HG03521 (cell line): Measurements from ENCODE around the gene TLCD3A.
"Not testable (repeated sequence)": the region's sequence is repeated elsewhere in the genome, so short reads cannot be mapped to it uniquely, and the experiment has no call there.

Source experiments
- ATAC-seq: cut with Tn5 transposase; IDR thresholded peaks from one replicate; pipeline ENCODE4 v1.9.1; 2021; ENCODE audit warnings: mild to moderate bottlenecking, moderate library complexity; ENCODE audit not compliant: unreplicated experiment

The TLCD3A gene

DNA sequence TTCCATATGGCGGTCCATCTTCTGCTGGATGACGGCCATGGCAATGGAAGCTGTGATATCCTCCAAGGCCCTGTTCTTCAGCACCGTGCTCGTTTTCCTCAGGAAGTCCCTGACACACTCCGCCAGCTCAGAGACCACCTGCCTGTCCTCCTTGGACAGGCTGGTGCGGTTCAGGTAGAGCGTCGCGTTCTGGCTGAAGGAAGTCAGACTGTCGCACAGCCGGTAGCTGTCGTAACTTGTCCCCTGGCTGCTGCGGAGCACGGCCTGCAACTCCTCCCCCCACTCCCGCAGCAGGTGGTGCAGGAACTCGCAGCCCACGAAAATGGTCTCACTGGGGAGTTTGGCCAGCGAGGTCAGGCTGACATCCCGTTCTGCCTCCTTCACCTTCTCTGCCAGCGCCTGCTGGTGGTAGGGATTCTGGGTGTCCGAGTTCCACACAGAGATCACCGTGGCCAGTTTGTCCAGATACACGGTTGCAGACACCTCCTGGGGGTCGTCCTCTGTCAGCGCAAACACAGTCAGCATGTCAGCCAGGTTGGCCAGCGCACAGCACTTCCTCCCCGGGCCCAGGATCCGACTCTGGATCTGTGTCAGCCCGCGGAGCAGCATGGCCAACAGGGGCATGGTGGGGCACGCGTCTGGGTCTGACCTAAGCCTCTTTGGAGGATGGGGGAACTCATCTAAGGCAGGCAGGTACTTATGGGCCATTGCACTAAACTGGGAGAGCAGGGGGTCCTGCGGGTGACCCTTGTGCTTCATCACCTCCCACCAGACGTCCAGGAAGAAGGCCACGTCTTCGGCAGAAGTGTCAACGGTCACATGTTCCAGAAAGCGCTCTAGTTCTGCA lies 14.6 kb downstream of the TLCD3A start:
- no peak for ATAC-seq

DNA sequence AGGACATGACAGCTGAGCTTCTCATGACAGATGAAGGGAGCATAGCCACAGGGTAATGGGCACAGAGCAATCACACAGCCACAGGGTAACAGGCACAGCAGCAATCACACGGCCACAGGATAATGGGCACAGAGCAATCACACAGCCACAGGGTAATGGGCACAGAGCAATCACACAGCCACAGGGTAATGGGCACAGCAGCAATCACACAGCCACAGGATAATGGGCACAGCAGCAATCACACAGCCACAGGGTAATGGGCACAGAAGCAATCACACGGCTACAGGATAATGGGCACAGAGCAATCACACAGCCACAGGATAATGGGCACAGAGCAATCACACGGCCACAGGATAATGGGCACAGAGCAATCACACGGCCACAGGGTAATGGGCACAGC lies 16.2 kb downstream of the TLCD3A start:
- not testable (repeated sequence) for ATAC-seq

DNA sequence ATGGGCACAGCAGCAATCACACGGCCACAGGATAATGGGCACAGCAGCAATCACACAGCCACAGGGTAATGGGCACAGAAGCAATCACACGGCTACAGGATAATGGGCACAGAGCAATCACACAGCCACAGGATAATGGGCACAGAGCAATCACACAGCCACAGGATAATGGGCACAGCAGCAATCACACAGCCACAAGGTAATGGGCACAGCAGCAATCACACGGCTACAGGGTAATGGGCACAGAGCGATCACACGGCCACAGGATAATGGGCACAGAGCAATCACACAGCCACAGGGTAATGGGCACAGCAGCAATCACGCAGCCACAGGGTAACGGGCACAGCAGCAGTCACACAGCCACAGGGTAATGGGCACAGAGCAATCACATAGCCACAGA lies 17.0 kb downstream of the TLCD3A start:
- not testable (repeated sequence) for ATAC-seq

GRCh38 chr17:750431-751037 lies 18.1 kb downstream of the TLCD3A start:
- no peak for ATAC-seq

GRCh38 chr17:751269-752001 lies 19.0 kb downstream of the TLCD3A start:
- peak; percentile 15 for ATAC-seq

- ATAC-seq, result peak; percentile 85
Measured at GRCh38 chr17:752002-752619, 19.7 kb downstream of the TLCD3A start, which contains the start of gene GEMIN4. GEMIN4 (minus strand) TSS chr17:752264; CDS start chr17:752142, 122 bp downstream.

GRCh38 chr17:752620-753219 lies 20.3 kb downstream of the TLCD3A start:
- ATAC-seq, result peak; percentile 1

- no peak for ATAC-seq
Measured at GRCh38 chr17:753418-753817, 21.0 kb downstream of the TLCD3A start.

- not testable (repeated sequence) for ATAC-seq
Measured at GRCh38 chr17:755319-755961, 23.0 kb downstream of the TLCD3A start.

GRCh38 chr17:756010-756567 lies 23.7 kb downstream of the TLCD3A start:
- not testable (repeated sequence) for ATAC-seq

DNA sequence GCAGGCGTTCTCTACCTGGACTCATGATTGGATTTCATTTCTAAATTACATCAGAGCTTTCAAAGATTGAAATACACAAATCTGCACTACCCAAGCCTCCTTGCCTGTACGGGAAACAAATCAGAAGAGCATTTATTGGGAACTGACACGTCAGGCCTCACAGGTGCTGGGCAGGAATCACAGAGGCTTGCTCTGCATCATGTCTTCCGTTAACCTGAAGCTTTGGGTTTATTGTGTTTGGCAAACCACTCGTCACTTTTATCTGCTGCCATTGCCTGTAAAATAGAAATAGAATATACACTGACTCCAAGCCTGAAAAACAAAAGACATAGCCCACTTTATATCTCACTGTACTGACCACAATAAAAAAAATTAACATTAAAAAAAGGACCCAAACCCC lies 27.6 kb downstream of the TLCD3A start:
- no peak for ATAC-seq

DNA sequence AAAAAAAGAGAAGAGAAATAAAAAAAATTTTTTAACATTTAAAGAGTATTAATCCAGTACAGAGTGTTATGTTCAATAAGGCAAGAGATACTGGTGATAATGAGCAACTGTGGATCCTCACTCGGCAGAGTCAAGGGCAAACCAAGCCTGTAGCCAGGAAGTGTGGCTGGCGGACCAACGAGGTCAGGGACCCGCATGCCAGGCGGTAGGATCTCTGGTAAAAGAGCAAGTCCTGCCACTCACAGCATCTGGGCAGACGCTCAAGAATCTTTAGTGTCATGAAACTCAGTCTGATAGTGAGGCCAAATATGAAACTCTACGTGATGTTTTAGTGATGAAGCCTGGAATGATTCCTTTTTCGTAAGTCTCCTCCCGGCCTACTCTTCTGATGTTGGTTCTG lies 28.0 kb downstream of the TLCD3A start:
- no peak for ATAC-seq

DNA sequence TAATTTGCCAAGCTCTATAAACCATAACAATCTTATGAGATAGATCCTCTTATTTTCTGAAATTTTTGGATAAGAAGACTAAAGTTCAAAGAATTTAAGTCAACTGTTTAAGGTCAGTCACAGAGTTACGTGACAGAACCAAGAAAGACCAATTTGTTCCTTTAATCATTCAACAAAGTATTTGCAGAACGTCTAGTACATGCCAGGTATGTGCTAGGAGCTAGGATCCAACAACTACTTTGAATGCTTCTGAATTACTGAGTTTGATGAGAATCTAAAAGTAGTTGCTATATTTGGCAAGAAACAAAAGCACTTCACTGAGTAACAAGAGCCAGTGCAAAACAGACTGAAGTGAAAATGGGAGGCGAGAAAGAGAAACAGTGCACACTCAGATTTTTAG lies 34.7 kb downstream of the TLCD3A start:
- no peak for ATAC-seq

- no peak for ATAC-seq
Measured at GRCh38 chr17:773016-773415, 40.6 kb downstream of the TLCD3A start.

DNA sequence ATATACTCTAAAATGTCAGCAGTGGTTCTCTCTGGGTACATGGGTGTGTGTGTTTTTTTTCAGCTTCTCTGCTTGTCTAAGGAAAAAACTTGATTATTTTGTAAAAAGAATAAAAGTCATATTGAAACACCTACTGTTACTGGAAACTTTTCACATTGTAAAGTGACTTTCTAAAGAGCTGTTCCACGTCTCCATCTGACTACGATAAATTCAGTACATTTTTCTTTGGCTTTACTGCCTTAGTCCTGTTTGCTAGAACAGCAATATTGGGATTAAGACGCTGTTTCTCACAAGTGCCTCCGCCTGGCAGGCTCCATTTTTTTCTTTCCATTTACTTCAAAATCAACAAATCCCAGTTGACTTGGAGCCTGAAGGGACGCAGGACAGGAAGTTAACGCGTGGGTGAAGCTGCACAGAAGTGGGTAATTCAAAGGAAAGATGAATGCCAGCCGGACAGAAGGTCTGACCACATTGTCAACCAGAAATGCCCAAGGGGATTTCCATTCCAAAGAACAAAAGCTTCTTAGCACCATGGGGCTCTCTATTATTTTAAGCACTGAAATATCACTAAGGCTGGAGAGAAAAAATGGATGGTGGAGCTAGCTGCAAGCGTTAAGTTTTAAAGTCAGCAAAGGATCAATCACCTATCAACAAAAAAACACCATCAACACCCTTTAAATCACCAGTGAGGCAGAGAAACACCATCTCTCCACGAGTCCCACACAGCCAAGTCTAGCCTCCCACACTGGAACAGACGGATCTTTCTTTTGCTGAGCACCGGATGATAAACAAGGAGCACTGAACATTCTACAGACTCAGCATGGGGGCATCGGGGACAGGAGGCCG lies 41.3 kb downstream of the TLCD3A start:
- no peak for ATAC-seq

- ATAC-seq, result no peak
Measured at GRCh38 chr17:774313-774584, 41.9 kb downstream of the TLCD3A start.

GRCh38 chr17:778096-778495 lies 45.7 kb downstream of the TLCD3A start:
- ATAC-seq, result no peak

DNA sequence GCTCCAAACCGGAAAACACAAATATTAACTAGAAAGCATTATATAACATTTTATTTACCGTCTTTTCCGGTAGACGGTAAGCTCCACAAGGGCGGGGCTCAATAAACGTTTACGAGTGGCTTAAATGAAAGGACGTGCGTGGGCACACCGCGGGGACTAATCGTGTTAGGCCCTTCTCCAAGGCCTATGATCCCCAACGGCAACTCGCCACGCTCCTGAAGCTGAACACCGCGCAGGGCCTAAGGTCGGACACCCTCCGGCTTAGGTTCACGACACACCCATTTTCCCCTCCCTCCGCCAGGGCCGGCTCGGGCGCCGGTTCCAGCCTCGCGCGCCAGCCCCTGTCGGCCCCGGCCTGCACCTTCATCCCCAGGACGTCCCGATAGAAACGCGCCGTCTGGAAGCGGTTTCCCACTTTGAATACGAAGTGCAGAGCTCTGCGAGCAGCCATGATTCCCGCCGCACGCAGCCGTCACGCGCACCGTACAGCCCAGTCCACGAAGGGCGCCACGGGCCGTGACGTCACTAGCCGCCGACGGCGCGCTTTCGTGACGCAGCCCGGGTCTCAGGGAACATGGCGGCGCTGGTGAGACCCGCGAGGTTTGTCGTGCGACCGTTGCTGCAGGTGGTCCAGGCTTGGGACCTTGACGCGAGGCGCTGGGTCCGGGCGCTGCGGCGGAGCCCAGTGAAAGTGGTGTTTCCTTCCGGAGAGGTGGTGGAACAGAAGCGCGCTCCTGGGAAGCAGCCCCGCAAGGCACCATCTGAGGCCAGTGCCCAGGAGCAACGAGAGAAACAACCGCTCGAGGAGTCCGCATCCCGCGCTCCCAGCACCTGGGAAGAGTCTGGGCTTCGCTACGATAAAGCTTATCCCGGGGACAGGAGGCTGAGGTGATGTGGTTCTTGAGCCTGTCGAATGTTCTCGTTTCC lies 49.7 kb downstream of the TLCD3A start, which contains the start of the genes GLOD4 and MRM3:
GLOD4 (minus strand) TSS at position 476 of the 927 bp plus-strand sequence; CDS start at position 451, 25 bp downstream.
MRM3 (plus strand) TSS at position 549 of the 927 bp plus-strand sequence; CDS start at position 575, 26 bp downstream.
- peak; percentile 89 for ATAC-seq
